GM12892 (cell line): Measurements from ENCODE around the gene FXYD3.

Source experiments
- POLR2A ChIP-seq: IDR thresholded peaks from 2 replicates; pipeline ENCODE4 v1.6.1; 2011; ENCODE audit warnings: low read depth, low read length, control low read depth
- POLR2AphosphoS5 ChIP-seq: IDR thresholded peaks from 2 replicates; pipeline ENCODE4 v1.6.1; 2011; ENCODE audit warnings: low read depth, low read length, control low read depth
- TAF1 ChIP-seq: IDR thresholded peaks from 2 replicates; pipeline ENCODE4 v1.6.1; 2011; ENCODE audit warnings: low read depth, mild to moderate bottlenecking, control low read depth, low read length, borderline replicate concordance

DNA sequence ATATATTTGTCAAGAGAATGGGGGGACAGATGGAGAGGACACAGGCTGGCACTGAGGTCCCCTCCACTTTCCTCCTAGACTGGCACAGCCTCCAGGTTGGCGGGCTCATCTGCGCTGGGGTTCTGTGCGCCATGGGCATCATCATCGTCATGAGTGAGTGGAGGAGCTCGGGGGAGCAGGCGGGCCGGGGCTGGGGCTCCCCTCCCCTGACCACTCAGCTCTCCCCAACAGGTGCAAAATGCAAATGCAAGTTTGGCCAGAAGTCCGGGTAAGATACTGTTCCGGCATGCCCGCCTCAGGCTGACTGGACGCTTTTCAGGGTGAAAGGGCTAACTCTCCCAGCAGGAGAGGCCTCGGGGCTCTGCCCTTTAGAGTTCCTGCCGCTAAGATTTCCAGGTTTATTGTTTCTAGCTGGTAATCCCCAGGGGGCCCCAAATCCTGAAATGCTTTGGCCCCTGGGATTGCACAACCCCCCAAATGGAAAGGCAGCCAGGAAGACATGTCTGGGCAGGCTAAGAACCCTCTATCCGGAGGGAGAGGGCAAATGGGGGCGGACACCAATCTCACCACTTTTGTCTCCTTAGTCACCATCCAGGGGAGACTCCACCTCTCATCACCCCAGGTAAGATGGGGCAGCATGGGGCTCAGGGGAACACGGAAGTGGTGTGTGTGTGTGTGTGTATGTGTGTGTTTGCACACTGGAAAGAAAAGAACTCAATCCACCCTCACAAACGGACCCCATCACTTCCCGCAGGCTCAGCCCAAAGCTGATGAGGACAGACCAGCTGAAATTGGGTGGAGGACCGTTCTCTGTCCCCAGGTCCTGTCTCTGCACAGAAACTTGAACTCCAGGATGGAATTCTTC, 7.3 kb downstream of the FXYD3 start:
- TF ChIP-seq POLR2AphosphoS5 = no peak
- no peak for TF ChIP-seq POLR2A
- TF ChIP-seq TAF1 = no peak
